ENCODE results near the gene TIGAR. TPM values are rescaled to one million over a fixed set of nuclear protein-coding genes. Genes with fewer than 3 reads are reported as not detected.

TIGAR gene
- total RNA-seq, 2 experiments from 2014 or later: 11.0 to 14.4 TPM

Other genes with a start within 250 kb of the TIGAR start
- 100 to 1,000 TPM; 290 to 332 TPM for gene CCND2, start 47.5 kb upstream of the TIGAR start, total RNA-seq
- gene FGF23, start 58.5 kb downstream of the TIGAR start, total RNA-seq: not detected
- gene FGF6, start 124.6 kb downstream of the TIGAR start, total RNA-seq: not detected
- gene RAD51AP1, start 217.7 kb downstream of the TIGAR start, total RNA-seq: 10 to 100 TPM; 48.2 to 52.3 TPM
- 10 to 100 TPM; 29.5 to 33.4 TPM for gene DYRK4, start 241.0 kb downstream of the TIGAR start, total RNA-seq

Measured in activated CD4-positive, alpha-beta T cell treated with anti-CD3 and anti-CD28 coated beads, Interleukin-2, amount 10 ng/mL, durations not matched to agents 7 days and 5 days (primary cell).